Nephron progenitor cell (in vitro differentiated cells): Measurements from ENCODE around the gene TEF.

Source experiments
- DNase-seq: peaks from one replicate; pipeline ENCODE4 v3.0.0; 2021
- H3K27ac Mint-ChIP-seq: 2 replicates; pipeline ENCODE4 v1.8.0; 2021; ENCODE audit warnings: mild to moderate bottlenecking, moderate library complexity, mixed read lengths
- H3K27me3 Mint-ChIP-seq: 2 replicates; pipeline ENCODE4 v1.8.0; 2021; ENCODE audit warnings: mild to moderate bottlenecking, low read depth, mixed read lengths; ENCODE audit not compliant: poor library complexity
- H3K36me3 Mint-ChIP-seq: 2 replicates; pipeline ENCODE4 v1.8.0; 2021; ENCODE audit warnings: low read depth, mixed read lengths
- H3K4me1 Mint-ChIP-seq: 2 replicates; pipeline ENCODE4 v1.8.0; 2021; ENCODE audit warnings: mixed read lengths
- H3K4me3 Mint-ChIP-seq: 2 replicates; pipeline ENCODE4 v1.8.0; 2021; ENCODE audit warnings: mild to moderate bottlenecking, moderate library complexity, mixed read lengths
- H3K9me3 Mint-ChIP-seq: 2 replicates; pipeline ENCODE4 v1.8.0; 2021; ENCODE audit warnings: mild to moderate bottlenecking, moderate library complexity, mixed read lengths
- CTCF ChIP-seq: fragments of 200-600 bp; sonication (generic); IDR thresholded peaks from 2 replicates; pipeline ENCODE4 v1.5.0; 2021; ENCODE audit warnings: antibody characterized with exemption

Gene TEF

DNA sequence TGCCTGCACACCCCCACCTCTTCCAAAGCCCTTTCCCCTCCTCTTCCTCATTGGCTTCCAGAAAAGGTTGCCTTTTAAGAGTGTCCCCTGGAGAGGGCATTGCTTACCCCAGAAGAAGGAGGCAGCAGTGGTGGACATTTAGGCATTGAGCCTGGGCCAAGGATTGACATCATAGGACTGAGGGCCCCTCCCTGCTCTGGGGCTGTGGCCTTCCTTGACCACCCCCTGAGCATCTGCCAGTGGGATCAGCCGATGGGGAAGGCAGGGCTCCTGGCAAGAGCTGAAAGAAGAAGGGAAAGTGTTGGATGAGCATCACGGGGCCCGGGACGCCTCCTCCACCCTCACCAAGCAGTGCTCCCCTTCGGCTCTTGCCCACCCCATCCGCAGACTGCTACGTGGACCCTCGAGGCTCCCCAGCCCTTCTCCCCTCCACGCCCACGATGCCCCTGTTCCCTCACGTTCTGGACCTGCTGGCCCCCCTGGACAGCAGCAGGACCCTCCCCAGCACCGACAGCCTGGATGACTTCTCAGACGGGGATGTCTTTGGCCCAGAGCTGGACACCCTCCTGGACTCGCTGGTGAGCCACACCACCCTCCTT lies 43.0 kb upstream of the TEF start:
- TF ChIP-seq CTCF: no peak
- Mint-ChIP-seq H3K4me3 (no peak overlapping the region), H3K27ac (no peak overlapping the region), H3K4me1 (no peaks in the 10 kb centered on the region), H3K36me3 (peaks cover 18% of the 10 kb centered on the region), H3K27me3 (no peaks in the 10 kb centered on the region), H3K9me3 (no peaks in the 10 kb centered on the region)
- DNase-seq: no peak

GRCh38 chr22:41339823-41340222 lies 41.9 kb upstream of the TEF start:
- H3K4me3 Mint-ChIP-seq: no peak overlapping the region
- H3K36me3 Mint-ChIP-seq: peaks cover 20% of the 10 kb centered on the region
- H3K27ac Mint-ChIP-seq: no peak overlapping the region
- no peaks in the 10 kb centered on the region for H3K4me1 Mint-ChIP-seq
- TF ChIP-seq CTCF: no peak
- no peaks in the 10 kb centered on the region for H3K27me3 Mint-ChIP-seq
- H3K9me3 Mint-ChIP-seq: no peaks in the 10 kb centered on the region
- no peak for DNase-seq

GRCh38 chr22:41340357-41340756 lies 41.4 kb upstream of the TEF start:
- Mint-ChIP-seq H3K36me3 (peaks cover 19% of the 10 kb centered on the region), H3K4me1 (no peaks in the 10 kb centered on the region), H3K9me3 (no peaks in the 10 kb centered on the region), H3K27ac (no peak overlapping the region), H3K27me3 (no peaks in the 10 kb centered on the region), H3K4me3 (no peak overlapping the region)
- no peak for TF ChIP-seq CTCF
- DNase-seq: no peak

DNA sequence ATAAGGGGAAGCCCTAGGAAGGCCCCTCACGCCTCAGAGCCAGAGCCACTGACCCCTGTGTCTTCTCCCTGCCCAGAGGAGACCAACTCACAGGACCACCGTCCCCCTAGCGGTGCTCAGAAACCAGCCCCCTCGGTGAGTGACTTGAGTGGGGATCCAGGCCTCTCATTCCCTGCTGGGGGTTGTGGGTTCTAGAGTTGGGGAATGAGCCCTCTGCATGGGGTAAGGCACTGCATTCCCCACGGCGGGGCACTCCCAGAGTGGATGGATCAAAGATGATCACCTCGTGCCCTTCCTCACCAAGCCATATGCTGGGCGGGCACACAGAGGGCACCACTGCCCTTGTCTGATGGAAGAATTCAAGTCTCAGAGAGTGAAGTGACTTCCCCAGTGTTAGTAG lies 40.7 kb upstream of the TEF start:
- Mint-ChIP-seq H3K27me3 (no peaks in the 10 kb centered on the region), H3K4me3 (no peak overlapping the region), H3K4me1 (no peaks in the 10 kb centered on the region), H3K36me3 (peaks cover 13% of the 10 kb centered on the region), H3K9me3 (no peaks in the 10 kb centered on the region), H3K27ac (no peak overlapping the region)
- no peak for TF ChIP-seq CTCF
- DNase-seq: no peak

GRCh38 chr22:41341990-41342389 lies 39.8 kb upstream of the TEF start:
- no peak for TF ChIP-seq CTCF
- H3K4me1 Mint-ChIP-seq: no peaks in the 10 kb centered on the region
- peaks cover 12% of the 10 kb centered on the region for H3K36me3 Mint-ChIP-seq
- peak overlapping the region; percentile 77 for H3K27ac Mint-ChIP-seq
- no peaks in the 10 kb centered on the region for H3K9me3 Mint-ChIP-seq
- no peaks in the 10 kb centered on the region for H3K27me3 Mint-ChIP-seq
- no peak overlapping the region for H3K4me3 Mint-ChIP-seq
- no peak for DNase-seq

DNA sequence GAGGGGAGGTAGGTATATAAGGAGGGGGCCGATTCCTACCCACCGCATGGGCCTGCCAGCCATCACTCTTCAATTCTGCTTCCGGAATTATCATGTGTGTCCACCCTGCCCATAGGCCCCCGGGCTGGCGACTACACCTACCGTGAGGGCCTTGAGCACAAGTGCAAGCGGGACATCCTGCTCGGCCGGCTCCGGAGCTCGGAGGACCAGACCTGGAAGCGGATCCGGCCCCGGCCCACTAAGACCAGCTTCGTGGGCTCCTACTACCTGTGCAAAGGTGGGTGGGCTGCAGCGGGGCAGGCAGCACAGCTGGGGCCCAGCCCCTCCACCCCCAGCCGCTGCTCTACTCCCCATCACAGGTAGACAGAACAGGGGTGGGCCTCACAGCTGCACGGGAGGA lies 38.4 kb upstream of the TEF start:
- no peak overlapping the region for H3K4me3 Mint-ChIP-seq
- H3K4me1 Mint-ChIP-seq: no peaks in the 10 kb centered on the region
- no peak overlapping the region for H3K27ac Mint-ChIP-seq
- H3K36me3 Mint-ChIP-seq: peaks cover 12% of the 10 kb centered on the region
- no peak for DNase-seq
- H3K27me3 Mint-ChIP-seq: no peaks in the 10 kb centered on the region
- no peaks in the 10 kb centered on the region for H3K9me3 Mint-ChIP-seq
- TF ChIP-seq CTCF: no peak
